Kidney tubule cell (primary cell): Measurements from ENCODE around the gene TMIGD2.

Source experiments
- DNase-seq: peaks from one replicate; pipeline ENCODE4 v3.0.0-alpha.2; 2018; ENCODE audit warnings: low spot score

TMIGD2 gene

GRCh38 chr19:4326837-4327251 lies 24.7 kb upstream of the TMIGD2 start:
- no peak for DNase-seq

- no peak for DNase-seq
Observed at GRCh38 chr19:4326215-4326836, 24.1 kb upstream of the TMIGD2 start.

- no peak for DNase-seq
Observed at GRCh38 chr19:4324228-4324627, 22.0 kb upstream of the TMIGD2 start.

- no peak for DNase-seq
Observed at GRCh38 chr19:4323692-4324091, 21.5 kb upstream of the TMIGD2 start.

GRCh38 chr19:4322942-4323665 lies 20.9 kb upstream of the TMIGD2 start:
- peak; percentile 28 for DNase-seq

- no peak for DNase-seq
Observed at GRCh38 chr19:4320419-4320818, 18.2 kb upstream of the TMIGD2 start.

GRCh38 chr19:4319067-4319718 lies 17.0 kb upstream of the TMIGD2 start:
- no peak for DNase-seq

- no peak for DNase-seq
Observed at GRCh38 chr19:4318460-4318859, 16.3 kb upstream of the TMIGD2 start.

- DNase-seq, result no peak
Observed at GRCh38 chr19:4316956-4317355, 14.8 kb upstream of the TMIGD2 start.

GRCh38 chr19:4313847-4314490 lies 11.8 kb upstream of the TMIGD2 start:
- DNase-seq, result no peak

- no peak for DNase-seq
Observed at GRCh38 chr19:4310247-4311121, 8.3 kb upstream of the TMIGD2 start.

- DNase-seq, result no peak
Observed at GRCh38 chr19:4305659-4306058, 3.5 kb upstream of the TMIGD2 start.

- DNase-seq, result no peak
Observed at GRCh38 chr19:4305257-4305612, 3.0 kb upstream of the TMIGD2 start.

- peak; percentile 23 for DNase-seq
Observed at GRCh38 chr19:4304538-4305256, 2.5 kb upstream of the TMIGD2 start, which contains the start of gene FSD1. Gene FSD1 (plus strand): TSS chr19:4304598. CDS start chr19:4304747, 149 bp downstream.

GRCh38 chr19:4303819-4304537 lies 1.8 kb upstream of the TMIGD2 start:
- DNase-seq, result no peak

GRCh38 chr19:4301590-4302242 lies 473 bp downstream of the TMIGD2 start:
- no peak for DNase-seq

- no peak for DNase-seq
Observed at GRCh38 chr19:4300589-4300988, 1.6 kb downstream of the TMIGD2 start.

GRCh38 chr19:4298810-4299550 lies 3.2 kb downstream of the TMIGD2 start:
- DNase-seq, result no peak
